ENCODE data around the gene RSPRY1.

RSPRY1 gene

GRCh38 chr16:57216968-57217367, 30.8 kb downstream of the RSPRY1 start:
- TF ChIP-seq CTCF (IDR thresholded peaks at IDR 0.05; ENCODE audit: low read depth, low read length, missing control alignments): no peak
- no peak for DNase-seq (ENCODE audit: extremely low read depth, low read depth)
- H3K4me3 ChIP-seq (replicated peaks; ENCODE audit: low read depth, low read length): no peak overlapping the region

GRCh38 chr16:57223057-57223456, 36.9 kb downstream of the RSPRY1 start:
- no peak for TF ChIP-seq CTCF (IDR thresholded peaks at IDR 0.05; ENCODE audit: low read depth, low read length, missing control alignments)
- no peak for DNase-seq (ENCODE audit: extremely low read depth, low read depth)
- H3K4me3 ChIP-seq (replicated peaks; ENCODE audit: low read depth, low read length): no peak overlapping the region

GRCh38 chr16:57224651-57225335, 38.7 kb downstream of the RSPRY1 start:
- TF ChIP-seq CTCF (IDR thresholded peaks at IDR 0.05; ENCODE audit: low read depth, low read length, missing control alignments): no peak
- DNase-seq (ENCODE audit: extremely low read depth, low read depth): no peak
- H3K4me3 ChIP-seq (replicated peaks; ENCODE audit: low read depth, low read length): no peak overlapping the region

- TF ChIP-seq CTCF (IDR thresholded peaks at IDR 0.05; ENCODE audit: low read depth, low read length, missing control alignments): no peak
- no peak overlapping the region for H3K4me3 ChIP-seq (replicated peaks; ENCODE audit: low read depth, low read length)
Measured at GRCh38 chr16:57225978-57226377, 39.8 kb downstream of the RSPRY1 start.

GRCh38 chr16:57226701-57227621, 40.8 kb downstream of the RSPRY1 start:
- no peak for DNase-seq (ENCODE audit: extremely low read depth, low read depth)
- H3K4me3 ChIP-seq (replicated peaks; ENCODE audit: low read depth, low read length): no peak overlapping the region

More at GRCh38 chr16:57225978-57226377, 39.8 kb downstream of the RSPRY1 start:
- DNase-seq (ENCODE audit: extremely low read depth, low read depth): no peak

GRCh38 chr16:57229079-57229478, 43.0 kb downstream of the RSPRY1 start:
- DNase-seq (ENCODE audit: extremely low read depth, low read depth): no peak
- no peak overlapping the region for H3K4me3 ChIP-seq (replicated peaks; ENCODE audit: low read depth, low read length)
- no peak for TF ChIP-seq CTCF (IDR thresholded peaks at IDR 0.05; ENCODE audit: low read depth, low read length, missing control alignments)

More at GRCh38 chr16:57226701-57227621, 40.8 kb downstream of the RSPRY1 start:
- no peak for TF ChIP-seq CTCF (IDR thresholded peaks at IDR 0.05; ENCODE audit: low read depth, low read length, missing control alignments)
